ENCODE measurements around the gene BAMBI.

The BAMBI gene

DNA sequence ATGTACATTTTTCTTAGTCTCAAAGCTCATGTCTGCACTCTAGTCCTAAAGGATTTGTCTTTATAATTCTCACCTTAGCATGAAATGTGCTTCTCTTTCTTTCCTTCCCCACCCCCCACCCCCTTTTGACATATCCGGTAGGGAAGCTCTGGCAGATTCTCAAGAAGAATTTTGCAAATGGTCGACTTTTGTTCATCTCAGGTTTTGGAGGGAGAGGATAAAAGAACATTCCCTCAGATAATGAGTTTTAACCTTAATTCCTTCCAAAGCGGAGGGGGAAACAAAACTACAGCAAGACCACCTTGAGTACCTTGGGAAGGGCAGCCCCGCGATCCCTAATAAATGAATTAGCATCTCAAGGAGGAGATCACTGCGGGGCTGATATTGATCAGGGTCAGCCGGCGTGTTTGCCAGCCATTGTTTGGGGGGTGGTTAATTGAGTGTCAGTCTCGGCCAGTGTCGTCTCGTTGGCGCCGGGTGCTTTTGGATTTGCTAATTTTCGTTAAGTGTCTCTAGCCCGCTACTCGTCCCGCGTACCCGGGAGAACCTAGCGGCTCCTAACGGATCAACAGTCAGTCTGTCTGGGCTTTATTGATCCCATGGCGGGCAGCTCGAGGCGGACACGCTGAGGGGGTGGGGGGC is 874 bp upstream of the BAMBI start:
- DNase-seq = no peak

- DNase-seq = no peak
Measured at GRCh38 chr10:28677888-28678686, 766 bp downstream of the BAMBI start.

GRCh38 chr10:28678687-28679457 is 1.6 kb downstream of the BAMBI start:
- no peak for DNase-seq

- DNase-seq = no peak
Measured at GRCh38 chr10:28679581-28680357, 2.4 kb downstream of the BAMBI start.

DNA sequence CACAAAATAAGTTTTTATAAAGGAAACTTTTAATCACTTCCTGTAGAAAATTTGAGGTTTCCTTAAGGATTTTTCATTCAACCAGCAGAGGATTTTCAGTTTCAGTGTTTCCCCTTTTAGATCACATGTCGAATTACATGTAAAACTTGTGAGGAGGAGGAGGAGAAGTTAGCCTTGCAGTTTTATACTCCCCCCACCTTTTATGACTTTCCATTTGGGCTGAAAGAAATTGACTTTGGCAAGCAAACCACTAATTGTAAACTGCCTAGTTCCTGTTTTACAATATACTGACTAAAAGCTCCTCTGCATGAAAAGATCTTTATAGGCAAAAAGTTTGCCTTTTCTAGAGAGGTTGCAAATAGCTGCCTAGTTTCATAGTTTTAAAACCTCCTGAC is 3.0 kb downstream of the BAMBI start:
- DNase-seq = no peak

DNA sequence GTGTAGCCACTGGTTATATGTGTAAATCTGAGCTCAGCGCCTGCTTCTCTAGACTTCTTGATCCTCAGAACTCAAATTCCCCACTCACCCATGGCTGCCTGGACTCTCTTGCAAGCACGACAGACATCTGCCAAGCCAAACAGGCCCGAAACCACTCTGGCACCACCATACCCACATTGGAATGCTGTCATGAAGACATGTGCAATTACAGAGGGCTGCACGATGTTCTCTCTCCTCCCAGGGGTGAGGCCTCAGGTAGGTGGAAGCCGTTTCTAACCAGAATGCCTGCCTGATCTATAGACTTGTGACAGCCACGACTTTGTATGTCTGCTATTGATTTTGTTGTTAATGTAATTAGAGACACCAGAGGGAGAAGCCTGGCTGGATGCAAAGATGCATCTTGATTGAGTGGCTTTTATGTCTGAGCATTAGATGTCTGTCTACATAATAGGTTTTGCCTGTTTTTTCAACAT is 4.0 kb downstream of the BAMBI start:
- no peak for DNase-seq

- no peak for DNase-seq
Measured at GRCh38 chr10:28681928-28682750, 4.8 kb downstream of the BAMBI start.

- no peak for DNase-seq
Measured at GRCh38 chr10:28684157-28684985, 7.0 kb downstream of the BAMBI start.

GRCh38 chr10:28684986-28685580 is 7.8 kb downstream of the BAMBI start:
- no peak for DNase-seq

DNA sequence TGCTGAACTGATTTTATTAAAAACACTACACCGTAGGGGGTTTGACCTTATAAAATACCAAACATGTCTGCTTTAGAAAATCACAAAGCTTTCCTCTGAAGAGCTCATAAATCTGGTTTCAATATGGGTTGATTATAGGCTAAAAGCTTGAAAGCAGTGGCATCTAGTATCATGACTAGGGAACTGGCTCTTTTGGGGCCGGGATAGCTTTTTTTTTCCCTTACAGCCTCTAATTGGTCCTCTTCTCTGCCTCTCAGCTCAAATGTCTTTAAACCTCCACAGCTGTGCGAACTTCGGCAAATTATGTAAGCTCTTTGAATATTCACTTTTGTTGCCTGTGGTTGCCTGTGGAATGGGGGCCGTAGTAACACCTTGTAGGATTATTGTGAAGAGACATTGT is 8.4 kb downstream of the BAMBI start:
- no peak for DNase-seq

- DNase-seq = no peak
Measured at GRCh38 chr10:28686835-28687682, 9.7 kb downstream of the BAMBI start.

GRCh38 chr10:28687683-28688001 is 10.3 kb downstream of the BAMBI start:
- no peak for DNase-seq

- no peak for DNase-seq
Measured at GRCh38 chr10:28690545-28690944, 13.2 kb downstream of the BAMBI start.

DNA sequence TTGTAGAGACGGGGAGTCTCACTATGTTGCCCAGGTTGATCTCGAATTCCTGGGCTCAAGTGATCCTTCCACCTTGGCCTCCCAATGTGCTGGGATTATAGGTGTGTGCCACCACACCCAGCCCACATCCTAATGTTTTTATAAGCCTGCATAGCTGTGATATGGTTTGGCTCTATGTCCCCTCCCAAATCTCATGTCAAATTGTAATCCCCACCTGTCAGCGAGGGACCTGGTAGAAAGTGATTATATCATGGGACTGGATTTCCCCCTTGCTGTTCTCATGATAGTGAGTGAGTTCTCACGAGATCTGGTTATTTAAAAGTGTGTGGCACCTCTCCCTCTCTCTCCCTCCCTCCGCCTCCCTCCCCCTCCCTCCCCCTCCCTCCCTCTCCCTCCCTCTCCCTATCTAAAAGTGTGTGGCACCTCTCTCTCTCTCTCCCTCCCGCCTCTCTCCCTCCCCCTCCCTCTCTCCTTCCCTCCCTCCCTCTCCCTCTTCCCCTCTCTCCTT is 13.9 kb downstream of the BAMBI start:
- no peak for DNase-seq

GRCh38 chr10:28692050-28692449 is 14.7 kb downstream of the BAMBI start:
- DNase-seq = no peak

GRCh38 chr10:28694530-28694929 is 17.2 kb downstream of the BAMBI start:
- DNase-seq = no peak

- DNase-seq = no peak
Measured at GRCh38 chr10:28698075-28698474, 20.8 kb downstream of the BAMBI start.

DNA sequence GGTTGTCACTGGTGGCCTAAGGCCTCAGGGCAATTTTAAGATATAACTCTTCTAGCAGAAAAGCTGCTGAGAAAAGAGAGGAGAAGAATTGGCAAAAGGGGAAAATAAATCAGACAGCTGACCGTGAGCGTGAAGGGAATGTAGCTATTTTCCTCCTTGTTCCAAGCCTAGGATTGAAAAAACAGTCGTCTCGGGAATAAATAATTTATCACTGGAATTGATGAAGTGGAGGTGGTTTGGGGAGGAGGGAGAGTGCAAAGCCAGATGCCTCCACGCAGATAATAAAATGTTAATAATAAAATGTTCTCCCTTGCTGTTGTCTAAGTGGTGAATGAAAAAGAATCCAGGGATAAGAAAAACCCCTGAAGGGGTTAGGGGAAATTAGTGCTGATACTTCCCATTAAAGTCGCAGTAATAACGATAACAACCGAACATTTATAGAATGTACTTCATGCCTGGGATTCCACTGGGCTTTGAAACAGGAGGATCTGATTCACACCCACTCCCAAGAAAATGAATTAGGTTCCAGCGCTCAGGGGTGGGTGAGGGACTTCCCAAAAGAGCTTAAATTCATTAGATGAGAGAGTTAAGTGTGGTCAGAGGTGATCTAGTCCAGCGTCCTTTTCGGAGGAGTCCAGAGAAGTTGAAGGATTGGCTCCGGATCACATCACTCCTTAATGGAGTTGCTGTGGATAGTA is 27.3 kb downstream of the BAMBI start:
- DNase-seq = no peak

DNA sequence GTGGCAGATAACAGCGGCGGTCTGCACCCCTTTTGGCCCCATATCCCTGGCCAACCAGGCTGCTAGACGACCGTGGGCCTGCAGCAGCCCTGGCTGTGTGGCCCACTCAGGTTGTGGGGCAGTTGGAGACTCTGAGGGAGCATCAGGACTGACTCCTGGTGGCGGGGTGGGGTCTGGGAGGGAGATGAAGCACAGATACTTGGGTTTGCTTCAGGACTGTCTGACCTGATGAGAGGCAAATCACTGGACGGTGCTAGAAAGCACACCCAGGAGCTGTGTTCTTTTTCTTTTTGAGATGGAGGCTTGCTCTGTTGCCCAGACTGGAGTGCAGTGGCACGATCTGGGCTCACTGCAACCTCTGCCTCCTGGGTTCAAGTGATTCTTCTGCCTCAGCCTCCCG is 28.2 kb downstream of the BAMBI start:
- no peak for DNase-seq
